NCI-H1417 (cell line): ENCODE results near the gene CLSTN2.
A peak's percentile ranks its signal among the peaks of the same experiment; 100 is the strongest.

ENCODE experiments used
- DNase-seq, 3 experiments: peaks; one replicate each; lab custom pipeline; 2025; lab: John Stamatoyannopoulos, UW

CLSTN2 gene

GRCh38 chr3:140453750-140454149 is 518.8 kb downstream of the CLSTN2 start:
- DNase-seq: no peak

DNA sequence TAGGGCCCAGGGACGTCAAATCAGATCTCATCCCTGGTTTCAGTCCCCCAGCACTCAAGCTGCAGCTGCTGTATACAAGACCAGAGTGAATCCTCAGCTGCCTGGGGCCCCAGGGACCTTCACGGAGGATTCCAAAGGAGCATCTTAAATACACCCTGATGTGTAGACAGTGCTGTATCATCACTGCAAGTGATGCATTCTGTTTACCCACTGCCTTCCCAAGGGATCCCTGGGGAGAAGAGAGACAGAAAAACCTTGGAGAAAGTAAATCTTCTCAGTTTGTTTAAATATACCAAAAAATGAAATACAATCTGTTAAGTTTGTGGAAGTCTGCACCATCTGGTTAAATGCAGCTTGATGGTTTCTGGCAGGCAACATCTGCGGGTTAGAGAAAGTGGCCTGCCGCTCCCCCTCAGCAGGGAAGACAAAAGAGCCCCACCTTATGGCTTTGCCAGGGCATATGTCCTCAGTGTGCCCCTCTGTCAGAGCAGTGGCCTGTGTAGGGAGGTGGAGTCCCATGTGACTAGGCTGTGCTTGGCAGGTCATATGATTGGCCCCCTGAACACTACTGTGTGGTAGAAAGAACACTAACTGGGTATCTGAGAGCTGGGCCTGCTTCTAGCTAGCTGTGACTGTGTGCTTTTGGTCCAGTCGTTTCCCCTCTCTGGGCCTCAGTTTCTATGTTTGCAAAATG is 520.7 kb downstream of the CLSTN2 start:
- DNase-seq: peak in 1 of 3 experiments; percentile 46

DNA sequence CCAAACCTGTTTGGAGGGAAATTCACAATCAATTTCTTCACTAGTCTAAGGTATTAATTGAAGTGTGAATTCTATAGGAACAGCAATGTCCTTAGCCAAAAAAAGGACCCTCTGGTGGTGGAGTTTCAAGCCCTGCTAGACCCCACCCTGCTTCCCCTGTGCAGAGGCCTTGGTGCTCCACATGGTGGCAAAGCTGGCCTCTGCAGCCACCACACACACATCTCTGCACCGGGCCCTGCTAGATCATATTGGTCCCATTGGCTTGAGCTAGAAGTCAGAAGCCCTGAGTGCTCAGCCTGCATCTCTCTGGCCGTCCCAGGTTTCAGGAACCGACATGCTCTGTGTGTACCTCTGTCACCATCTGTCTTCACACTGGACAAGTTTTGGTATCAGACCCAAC is 522.0 kb downstream of the CLSTN2 start:
- DNase-seq: no peak

- no peak for DNase-seq
Measured at GRCh38 chr3:140459462-140459861, 524.5 kb downstream of the CLSTN2 start.

GRCh38 chr3:140461250-140461649 is 526.3 kb downstream of the CLSTN2 start:
- DNase-seq: no peak

- DNase-seq: no peak
Measured at GRCh38 chr3:140463355-140463754, 528.4 kb downstream of the CLSTN2 start.

- no peak for DNase-seq
Measured at GRCh38 chr3:140465988-140466387, 531.0 kb downstream of the CLSTN2 start.

DNA sequence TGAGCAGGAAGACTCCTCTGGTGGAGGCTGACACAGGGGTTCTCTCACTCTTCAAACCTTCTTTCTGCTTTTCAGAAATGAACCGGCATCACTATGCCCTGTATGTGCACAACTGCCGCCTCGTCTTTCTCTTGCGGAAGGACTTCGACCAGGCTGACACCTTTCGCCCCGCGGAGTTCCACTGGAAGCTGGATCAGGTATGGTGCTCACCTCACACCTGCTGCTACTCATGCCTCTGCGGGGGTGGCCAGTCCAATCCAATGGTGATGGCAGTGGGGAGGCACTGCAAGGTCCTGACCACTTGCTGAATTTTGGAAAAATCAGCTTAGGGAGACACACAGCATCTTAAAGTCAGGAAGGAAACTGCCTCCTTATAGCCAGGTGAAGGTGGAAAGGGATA is 531.5 kb downstream of the CLSTN2 start:
- DNase-seq: no peak

- no peak for DNase-seq
Measured at GRCh38 chr3:140467104-140467577, 532.2 kb downstream of the CLSTN2 start.

GRCh38 chr3:140467796-140468315 is 532.9 kb downstream of the CLSTN2 start:
- DNase-seq: no peak

GRCh38 chr3:140468407-140468806 is 533.4 kb downstream of the CLSTN2 start:
- no peak for DNase-seq

DNA sequence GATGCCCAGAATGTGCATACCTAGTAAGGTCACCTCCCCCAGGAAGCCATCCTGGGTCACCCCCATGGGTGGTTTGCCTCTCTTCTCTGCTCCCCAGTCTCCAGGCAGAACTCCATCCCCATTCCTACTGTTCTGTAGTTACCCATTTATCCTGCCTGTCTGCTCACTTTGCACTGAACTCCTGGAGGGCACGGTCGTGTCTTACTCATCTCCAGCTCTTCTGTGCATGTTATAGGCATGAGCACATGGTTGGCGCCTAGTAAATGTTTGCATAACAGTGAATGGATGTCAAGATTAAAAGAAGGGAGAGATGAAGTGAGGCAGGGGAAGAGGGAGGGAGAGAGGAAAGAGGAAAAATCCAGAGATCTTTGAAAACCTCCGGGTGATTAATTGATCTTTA is 534.5 kb downstream of the CLSTN2 start:
- DNase-seq: no peak

DNA sequence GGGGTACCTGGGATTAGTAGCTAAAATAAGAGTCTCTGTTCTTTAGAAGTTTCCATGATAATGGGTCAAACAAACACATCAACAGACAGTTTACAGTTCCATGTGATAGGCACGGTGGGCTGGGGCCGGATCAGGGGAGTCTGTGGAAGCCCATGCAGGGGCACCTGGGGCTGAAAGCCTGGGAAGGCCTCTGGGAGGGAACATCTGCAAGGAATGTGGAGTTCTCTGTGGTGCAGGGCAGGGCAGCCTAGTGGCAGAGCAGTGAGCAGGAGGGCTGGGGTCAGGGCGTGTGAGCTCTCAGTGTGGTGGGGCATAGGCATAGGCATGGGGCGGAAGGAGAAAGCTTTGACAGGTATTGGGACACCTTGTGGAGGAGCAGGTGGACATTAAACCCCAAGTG is 535.2 kb downstream of the CLSTN2 start:
- no peak for DNase-seq

DNA sequence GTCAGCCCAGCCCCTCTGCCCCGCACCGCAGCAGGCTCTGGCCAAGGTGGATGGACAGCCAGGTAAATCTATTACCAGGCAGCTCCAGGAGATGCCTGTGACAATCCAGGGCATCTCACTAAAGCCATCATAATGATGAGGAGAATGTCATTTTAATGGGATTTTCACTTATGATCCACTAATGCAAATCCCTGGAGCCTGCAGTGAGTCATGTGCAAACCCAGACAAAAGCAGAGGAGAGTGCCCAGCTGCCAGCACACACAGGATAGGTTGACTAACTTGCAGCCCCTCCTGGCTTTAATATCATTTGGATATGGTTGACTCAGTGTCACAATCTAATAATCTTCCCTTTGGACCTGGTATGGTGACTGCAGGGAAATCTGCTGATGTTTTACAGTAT is 536.0 kb downstream of the CLSTN2 start:
- no peak for DNase-seq

- DNase-seq: peak in 1 of 3 experiments; percentile 21
Measured at GRCh38 chr3:140472306-140473020, 537.5 kb downstream of the CLSTN2 start.

DNA sequence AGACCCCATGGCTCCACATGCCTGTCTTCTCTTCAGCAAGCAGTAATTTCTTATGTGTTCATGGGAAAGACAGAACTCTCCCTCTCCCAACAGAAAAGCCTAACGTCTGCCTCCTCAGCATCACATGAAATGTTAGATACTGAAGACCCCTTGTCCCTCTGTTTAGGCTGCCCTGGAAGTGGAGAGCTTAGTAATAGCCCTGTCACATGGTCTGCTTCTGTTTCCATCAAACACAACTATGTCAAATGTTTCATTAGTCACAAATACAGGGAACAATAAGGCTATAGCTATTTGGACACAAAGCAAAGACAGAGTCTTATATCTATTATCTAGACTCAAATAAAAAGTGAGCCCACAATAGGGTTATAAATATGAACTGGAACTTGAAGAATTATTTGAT is 552.6 kb downstream of the CLSTN2 start:
- DNase-seq: no peak

DNA sequence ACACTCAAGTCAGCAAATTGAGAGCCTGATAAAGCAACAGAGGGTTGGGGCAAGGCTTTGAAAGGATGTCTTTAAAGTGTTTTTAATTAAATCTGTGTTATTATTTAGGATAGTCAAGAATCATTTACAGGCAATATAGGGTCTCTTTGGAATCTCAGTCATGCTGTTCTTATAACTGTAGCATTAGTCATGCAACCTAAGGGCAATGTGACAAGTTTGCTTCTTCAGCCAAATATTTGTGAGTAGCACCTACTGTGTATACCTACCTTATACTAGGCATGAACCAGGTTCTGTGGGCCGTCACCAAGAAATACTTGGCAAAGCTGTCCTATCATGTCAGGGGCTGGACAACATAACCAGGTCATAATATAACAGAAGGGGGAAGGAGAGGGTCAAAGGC is 558.3 kb downstream of the CLSTN2 start:
- no peak for DNase-seq

DNA sequence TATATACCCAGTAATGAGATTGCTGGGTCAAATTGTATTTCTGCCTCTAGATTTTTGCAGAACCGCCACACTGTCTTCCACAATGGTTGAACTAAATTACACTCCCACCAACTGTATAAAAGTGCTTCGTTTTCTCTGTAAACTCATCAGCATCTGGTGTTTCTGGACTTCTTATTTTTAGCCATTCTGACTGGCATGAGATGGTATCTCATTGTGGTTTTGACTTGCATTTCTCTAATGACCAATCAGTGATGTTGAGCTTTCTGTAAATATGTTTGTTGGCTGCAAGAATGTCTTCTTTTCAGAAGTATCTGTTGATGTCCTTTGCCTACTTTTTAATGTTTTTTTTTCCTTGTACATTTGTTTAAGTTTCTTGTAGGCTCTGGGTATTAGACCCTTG is 560.0 kb downstream of the CLSTN2 start:
- no peak for DNase-seq

DNA sequence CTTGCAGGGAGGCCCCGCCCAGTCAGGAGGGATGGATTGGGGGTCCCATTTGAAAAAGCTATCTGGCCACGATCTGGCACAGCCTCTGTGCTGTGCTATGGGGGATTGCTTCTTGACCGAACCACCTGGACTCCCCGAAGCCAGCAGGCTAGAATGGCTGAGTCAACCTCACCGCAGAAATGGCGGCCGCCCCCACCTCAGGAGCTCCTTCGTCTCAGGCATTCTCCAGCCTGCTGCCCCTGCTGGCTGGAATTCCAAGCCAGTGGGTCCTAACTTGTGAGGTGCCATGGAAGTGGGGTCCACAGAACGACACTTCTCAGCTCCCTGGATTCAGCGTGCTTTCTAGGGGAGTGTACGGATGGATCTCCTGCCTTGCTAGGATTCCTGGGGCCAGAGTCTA is 562.3 kb downstream of the CLSTN2 start:
- no peak for DNase-seq

- DNase-seq: peak; percentile 15 to 65 (median 48)
Measured at GRCh38 chr3:140499114-140499757, 564.3 kb downstream of the CLSTN2 start.

- no peak for DNase-seq
Measured at GRCh38 chr3:140500473-140500872, 565.5 kb downstream of the CLSTN2 start.

GRCh38 chr3:140501061-140501769 is 566.2 kb downstream of the CLSTN2 start:
- no peak for DNase-seq
